Vagina (tissue), 2 donors: Measurements from ENCODE around the gene WNT4. TPM values are rescaled to one million over a fixed set of nuclear protein-coding genes. Genes with fewer than 3 reads are reported as not detected.

Experiments used
- DNase-seq, 2 donors: peaks; one replicate each; pipeline ENCODE4 v3.0.0-alpha.2; 2017; ENCODE audit errors: extremely low spot score in 2 of 2
- H3K27ac ChIP-seq: fragments of 200-600 bp; sonication (generic); one replicate; pipeline ENCODE4 v1.5.1; 2019
- H3K27me3 ChIP-seq: fragments of 200-600 bp; sonication (generic); one replicate; pipeline ENCODE4 v1.5.1; 2019
- H3K36me3 ChIP-seq, 2 donors: fragments of 200-600 bp; sonication (generic); one replicate each; pipeline ENCODE4 v1.5.1; 2017 to 2019
- H3K4me1 ChIP-seq: fragments of 200-600 bp; sonication (generic); one replicate; pipeline ENCODE4 v1.5.1; 2019
- H3K4me3 ChIP-seq, 2 donors: fragments of 200-600 bp; sonication (generic); 1 replicate in 1 of 2; 2 replicates in 1 of 2; pipeline ENCODE4 v1.5.1; 2016 to 2019
- H3K9me3 ChIP-seq: fragments of 200-600 bp; sonication (generic); one replicate; pipeline ENCODE4 v1.5.1; 2019
- POLR2A ChIP-seq, 2 donors: fragments of 450-650 bp; IDR thresholded peaks; one replicate each; pipeline ENCODE4 v1.6.1; 2017; ENCODE audit warnings: antibody characterized with exemption in 2 of 2, mild to moderate bottlenecking in 2 of 2, moderate library complexity in 2 of 2
- POLR2AphosphoS5 ChIP-seq, 2 donors: sonication (generic); formaldehyde crosslinking; IDR thresholded peaks; one replicate each; pipeline ENCODE4 v1.9.0; 2017; ENCODE audit warnings: antibody characterized with exemption in 2 of 2, mild to moderate bottlenecking in 2 of 2, low read depth in 1 of 2; ENCODE audit not compliant: insufficient read depth in 1 of 2
- intact Hi-C: fragments of 100-400 bp; cut with DNase I; formaldehyde crosslinking; loops from one replicate; pipeline ENCODE4 v1.15.1; 2023
- total RNA-seq: library from RNA; depleted of rRNA; stranded (reverse); fragments of >200 nt; gene quantifications from one replicate; pipeline ENCODE4 v1.2.3, GENCODE V29; 2016
- TF ChIP-seq, protein P1 (sequence below), 3 experiments: fragments of 450-650 bp in 2 of 3; fragments of 200-600 bp in 1 of 3; sonication (generic) in 1 of 3; IDR thresholded peaks; one replicate each; pipeline ENCODE4 v1.5.1; 2017 to 2019; ENCODE audit warnings: antibody characterized with exemption in 3 of 3, mild to moderate bottlenecking in 2 of 3, moderate library complexity in 2 of 3

The WNT4 gene
- total RNA-seq, 1 donor from 2014 or later: 5.2 TPM

GRCh38 chr1:22171951-22172715, 29.2 kb upstream of the WNT4 start:
- DNase-seq: no peak
- Histone ChIP-seq H3K27ac (no peak overlapping the region), H3K27me3 (no peaks in the 10 kb centered on the region), H3K4me1 (no peaks in the 10 kb centered on the region), H3K4me3 (no peak overlapping the region), H3K9me3 (no peaks in the 10 kb centered on the region), H3K36me3 (no peaks in the 10 kb centered on the region)
- TF ChIP-seq, protein P1, sequence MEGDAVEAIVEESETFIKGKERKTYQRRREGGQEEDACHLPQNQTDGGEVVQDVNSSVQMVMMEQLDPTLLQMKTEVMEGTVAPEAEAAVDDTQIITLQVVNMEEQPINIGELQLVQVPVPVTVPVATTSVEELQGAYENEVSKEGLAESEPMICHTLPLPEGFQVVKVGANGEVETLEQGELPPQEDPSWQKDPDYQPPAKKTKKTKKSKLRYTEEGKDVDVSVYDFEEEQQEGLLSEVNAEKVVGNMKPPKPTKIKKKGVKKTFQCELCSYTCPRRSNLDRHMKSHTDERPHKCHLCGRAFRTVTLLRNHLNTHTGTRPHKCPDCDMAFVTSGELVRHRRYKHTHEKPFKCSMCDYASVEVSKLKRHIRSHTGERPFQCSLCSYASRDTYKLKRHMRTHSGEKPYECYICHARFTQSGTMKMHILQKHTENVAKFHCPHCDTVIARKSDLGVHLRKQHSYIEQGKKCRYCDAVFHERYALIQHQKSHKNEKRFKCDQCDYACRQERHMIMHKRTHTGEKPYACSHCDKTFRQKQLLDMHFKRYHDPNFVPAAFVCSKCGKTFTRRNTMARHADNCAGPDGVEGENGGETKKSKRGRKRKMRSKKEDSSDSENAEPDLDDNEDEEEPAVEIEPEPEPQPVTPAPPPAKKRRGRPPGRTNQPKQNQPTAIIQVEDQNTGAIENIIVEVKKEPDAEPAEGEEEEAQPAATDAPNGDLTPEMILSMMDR (IDR thresholded peaks at IDR 0.05): no peak
- TF ChIP-seq POLR2A (IDR thresholded peaks at IDR 0.05) (no peak), POLR2AphosphoS5 (IDR thresholded peaks at IDR 0.05; ENCODE audit: insufficient read depth in 1 of 2, low read depth in 1 of 2) (no peak)
- intact Hi-C loops: no loop called here

- Histone ChIP-seq H3K27ac (no peak overlapping the region), H3K4me1 (no peaks in the 10 kb centered on the region), H3K9me3 (no peaks in the 10 kb centered on the region), H3K27me3 (no peaks in the 10 kb centered on the region), H3K4me3 (no peak overlapping the region), H3K36me3 (no peaks in the 10 kb centered on the region)
- TF ChIP-seq POLR2A (IDR thresholded peaks at IDR 0.05) (no peak), POLR2AphosphoS5 (IDR thresholded peaks at IDR 0.05; ENCODE audit: insufficient read depth in 1 of 2, low read depth in 1 of 2) (no peak)
- TF ChIP-seq, protein P1 (IDR thresholded peaks at IDR 0.05): no peak
- intact Hi-C loops: no loop called here
- DNase-seq: no peak
Observed at GRCh38 chr1:22169816-22170215, 26.9 kb upstream of the WNT4 start.

- Histone ChIP-seq H3K4me1 (no peaks in the 10 kb centered on the region), H3K36me3 (no peaks in the 10 kb centered on the region), H3K9me3 (no peaks in the 10 kb centered on the region), H3K4me3 (no peak overlapping the region), H3K27ac (no peak overlapping the region), H3K27me3 (no peaks in the 10 kb centered on the region)
- intact Hi-C loops: no loop called here
- TF ChIP-seq POLR2A (IDR thresholded peaks at IDR 0.05) (no peak), POLR2AphosphoS5 (IDR thresholded peaks at IDR 0.05; ENCODE audit: insufficient read depth in 1 of 2, low read depth in 1 of 2) (no peak)
- DNase-seq: no peak
Observed at GRCh38 chr1:22168412-22168973, 25.6 kb upstream of the WNT4 start.

DNA sequence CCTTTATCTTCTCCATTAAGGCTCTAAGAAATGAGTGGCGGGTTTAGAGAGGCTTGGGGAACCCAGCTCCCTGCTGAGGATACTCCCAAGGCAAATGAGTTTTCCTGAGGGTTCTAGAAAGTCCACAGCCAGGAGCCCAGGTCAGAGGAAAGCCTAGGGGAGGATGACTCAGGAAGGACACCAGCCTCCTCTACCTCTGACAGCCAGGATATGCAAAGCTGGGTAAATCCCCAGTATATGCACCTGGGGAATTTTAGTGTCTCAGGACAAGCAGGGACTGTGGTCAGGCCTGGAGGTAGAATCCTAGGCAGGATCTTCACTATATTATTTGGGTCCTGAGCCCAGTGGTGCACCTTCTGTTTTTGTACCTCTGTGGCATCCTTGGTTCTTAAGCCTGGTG, 23.5 kb upstream of the WNT4 start:
- no peak for DNase-seq
- intact Hi-C loops: no loop called here
- TF ChIP-seq, protein P1 (IDR thresholded peaks at IDR 0.05): no peak
- TF ChIP-seq POLR2A (IDR thresholded peaks at IDR 0.05) (no peak), POLR2AphosphoS5 (IDR thresholded peaks at IDR 0.05; ENCODE audit: insufficient read depth in 1 of 2, low read depth in 1 of 2) (no peak)
- Histone ChIP-seq H3K27me3 (no peaks in the 10 kb centered on the region), H3K4me1 (no peaks in the 10 kb centered on the region), H3K4me3 (no peak overlapping the region), H3K36me3 (no peaks in the 10 kb centered on the region), H3K9me3 (no peaks in the 10 kb centered on the region), H3K27ac (no peak overlapping the region)

DNA sequence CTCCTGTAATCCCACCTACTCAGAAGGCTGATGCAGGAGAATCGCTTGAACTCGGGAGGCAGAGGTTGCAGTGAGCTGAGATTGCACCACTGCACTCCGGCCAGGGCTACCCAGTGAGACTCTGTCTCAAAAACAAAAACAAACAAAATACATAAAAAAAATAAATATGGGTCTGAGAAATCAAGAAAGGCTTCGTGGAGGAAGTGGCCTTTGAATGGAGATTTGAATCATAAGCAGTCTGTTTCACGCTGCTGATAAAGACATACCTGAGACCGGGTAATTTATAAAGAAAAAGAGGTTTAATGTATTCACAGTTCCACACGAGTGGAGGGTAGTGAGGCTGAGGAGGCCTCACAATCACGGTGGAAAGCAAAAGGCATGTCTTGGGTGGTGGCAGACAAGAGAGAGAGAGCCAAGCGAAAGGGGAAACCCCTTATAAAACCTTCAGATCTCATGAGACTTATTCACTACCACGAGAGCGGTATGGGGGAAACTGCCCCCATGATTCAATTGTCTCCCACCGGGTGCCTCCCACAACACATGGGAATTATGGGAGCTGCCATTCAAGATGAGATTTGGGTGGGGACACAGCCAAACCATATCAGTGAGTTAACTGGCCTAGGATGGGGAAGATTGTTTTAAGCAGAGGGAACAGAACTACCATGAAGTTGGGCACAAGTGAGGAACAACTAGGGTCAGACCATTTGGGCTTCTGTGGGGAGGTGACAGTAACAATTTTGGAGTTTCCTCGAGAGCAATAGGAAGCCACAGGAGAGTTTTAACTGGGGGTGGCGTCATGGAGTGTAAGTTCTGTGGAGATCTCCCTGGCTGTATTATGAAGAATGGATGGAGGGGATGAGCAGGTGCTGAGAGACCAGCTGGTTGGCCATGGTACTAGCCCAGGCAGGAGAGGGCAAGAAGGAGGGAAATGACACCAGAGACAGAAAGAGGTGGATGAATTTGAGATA, 22.2 kb upstream of the WNT4 start:
- no peak for DNase-seq
- Histone ChIP-seq H3K27ac (no peak overlapping the region), H3K9me3 (no peaks in the 10 kb centered on the region), H3K4me3 (no peak overlapping the region), H3K4me1 (no peaks in the 10 kb centered on the region), H3K27me3 (no peaks in the 10 kb centered on the region), H3K36me3 (no peaks in the 10 kb centered on the region)
- TF ChIP-seq POLR2A (IDR thresholded peaks at IDR 0.05) (no peak), POLR2AphosphoS5 (IDR thresholded peaks at IDR 0.05; ENCODE audit: insufficient read depth in 1 of 2, low read depth in 1 of 2) (no peak)
- TF ChIP-seq, protein P1 (IDR thresholded peaks at IDR 0.05): no peak
- intact Hi-C loops: no loop called here
